SU-DHL-6 (cell line): ENCODE data around the gene MEF2D.
A peak's percentile ranks its signal among the peaks of the same experiment; 100 is the strongest.

Experiments
- H2AFZ ChIP-seq: fragments of 200-600 bp; sonication (generic); 2 replicates; pipeline ENCODE4 v1.6.1; 2014; ENCODE audit warnings: low read depth, mild to moderate bottlenecking, moderate library complexity, mixed read lengths, antibody characterized with exemption, low read length; ENCODE audit not compliant: severe bottlenecking
- H3F3A ChIP-seq: fragments of 200-600 bp; shearing (Covaris generic); 2 replicates; pipeline ENCODE4 v1.6.0; 2016; ENCODE audit warnings: antibody characterized with exemption, mild to moderate bottlenecking; ENCODE audit not compliant: insufficient read depth
- H3K27ac ChIP-seq: fragments of 200-600 bp; sonication (generic); 2 replicates; pipeline ENCODE4 v1.5.1; 2016; ENCODE audit warnings: low read depth, mild to moderate bottlenecking, low read length, moderate library complexity, mixed read lengths
- H3K27me3 ChIP-seq: fragments of 200-600 bp; sonication (generic), shearing (Covaris generic); 2 replicates; pipeline ENCODE4 v1.6.0; 2014; ENCODE audit warnings: mild to moderate bottlenecking, low read length
- H3K36me3 ChIP-seq: fragments of 200-600 bp; sonication (generic); 2 replicates; pipeline ENCODE4 v1.6.1; 2014; ENCODE audit warnings: mild to moderate bottlenecking, low read length, mixed read lengths
- H3K4me2 ChIP-seq: fragments of 300-600, 200-600 bp; shearing (Covaris generic), sonication (generic); 2 replicates; pipeline ENCODE4 v1.6.0; 2014; ENCODE audit warnings: low read length, low read depth, mild to moderate bottlenecking; ENCODE audit not compliant: poor library complexity, severe bottlenecking
- H3K4me3 ChIP-seq: fragments of 200-600 bp; sonication (generic); 2 replicates; pipeline ENCODE4 v1.5.1; 2014; ENCODE audit warnings: antibody characterized with exemption, low read length, mild to moderate bottlenecking, mixed read lengths; ENCODE audit not compliant: insufficient read depth, poor library complexity, severe bottlenecking
- H3K79me2 ChIP-seq: fragments of 200-600 bp; sonication (generic); 2 replicates; pipeline ENCODE4 v1.6.1; 2014; ENCODE audit warnings: mild to moderate bottlenecking, low read length, moderate library complexity; ENCODE audit not compliant: insufficient read depth
- H3K9ac ChIP-seq: fragments of 200-600 bp; sonication (generic); 2 replicates; pipeline ENCODE4 v1.7.0; 2014; ENCODE audit warnings: mild to moderate bottlenecking, low read length
- H3K9me2 ChIP-seq: fragments of 200-600 bp; sonication (generic); replicated peaks from 2 replicates; pipeline ENCODE4 v1.6.1; 2014; ENCODE audit warnings: low read length; ENCODE audit not compliant: insufficient read depth
- H3K9me3 ChIP-seq: fragments of 200-600 bp; sonication (generic); 2 replicates; pipeline ENCODE4 v1.6.1; 2014; ENCODE audit warnings: low read length, mixed read lengths; ENCODE audit not compliant: insufficient read depth
- H4K20me1 ChIP-seq: fragments of 200-600 bp; sonication (generic); 2 replicates; pipeline ENCODE4 v1.6.1; 2014; ENCODE audit warnings: low read depth, mild to moderate bottlenecking, antibody characterized with exemption, low read length, moderate library complexity, mixed read lengths
- EZH2phosphoT487 ChIP-seq: fragments of 200-600 bp; sonication (generic), shearing (Covaris generic); conservative IDR thresholded peaks from 2 replicates; pipeline ENCODE4 v1.6.1; 2018; ENCODE audit warnings: mild to moderate bottlenecking, antibody characterized with exemption, low read length, moderate library complexity, mixed read lengths
- TF ChIP-seq, protein P1 (sequence below): fragments of 200-600 bp; sonication (generic); IDR thresholded peaks from one replicate; pipeline ENCODE4 v1.5.1; 2017; ENCODE audit warnings: antibody characterized with exemption, mild to moderate bottlenecking, low read length, moderate library complexity; ENCODE audit not compliant: insufficient read depth, poor library complexity, severe bottlenecking

MEF2D gene

DNA sequence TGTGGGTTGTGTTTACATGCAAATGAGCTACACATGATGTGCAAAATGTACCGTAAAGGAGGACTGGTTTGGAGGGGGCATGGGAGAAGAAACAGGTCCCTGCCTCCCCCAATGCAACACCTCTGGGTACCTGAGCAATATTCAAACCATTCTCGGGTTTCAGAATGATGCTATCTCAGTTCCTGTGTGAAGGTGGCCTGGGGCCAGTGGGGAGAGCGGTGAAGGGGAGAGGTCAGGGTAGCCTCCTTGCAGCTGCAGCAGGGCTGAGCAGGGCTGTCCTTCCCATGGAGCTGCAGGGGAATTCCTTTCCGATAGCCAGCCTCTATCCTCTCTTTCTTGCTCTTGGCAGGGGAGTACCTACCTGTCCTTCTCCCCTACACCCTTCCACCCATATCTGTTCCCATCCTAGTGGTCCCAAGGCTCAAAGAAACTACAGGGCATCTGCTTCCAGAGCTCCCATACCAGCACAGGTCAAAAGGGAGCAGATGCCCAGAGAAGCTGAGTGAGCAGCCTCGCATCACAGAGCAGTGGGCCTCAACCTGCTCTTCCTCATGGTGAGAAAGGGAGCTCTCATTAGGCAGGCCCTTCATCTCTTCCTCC lies 11.9 kb downstream of the MEF2D start:
- peak overlapping the region; percentile 77 for H3K4me2 ChIP-seq
- TF ChIP-seq, protein P1, sequence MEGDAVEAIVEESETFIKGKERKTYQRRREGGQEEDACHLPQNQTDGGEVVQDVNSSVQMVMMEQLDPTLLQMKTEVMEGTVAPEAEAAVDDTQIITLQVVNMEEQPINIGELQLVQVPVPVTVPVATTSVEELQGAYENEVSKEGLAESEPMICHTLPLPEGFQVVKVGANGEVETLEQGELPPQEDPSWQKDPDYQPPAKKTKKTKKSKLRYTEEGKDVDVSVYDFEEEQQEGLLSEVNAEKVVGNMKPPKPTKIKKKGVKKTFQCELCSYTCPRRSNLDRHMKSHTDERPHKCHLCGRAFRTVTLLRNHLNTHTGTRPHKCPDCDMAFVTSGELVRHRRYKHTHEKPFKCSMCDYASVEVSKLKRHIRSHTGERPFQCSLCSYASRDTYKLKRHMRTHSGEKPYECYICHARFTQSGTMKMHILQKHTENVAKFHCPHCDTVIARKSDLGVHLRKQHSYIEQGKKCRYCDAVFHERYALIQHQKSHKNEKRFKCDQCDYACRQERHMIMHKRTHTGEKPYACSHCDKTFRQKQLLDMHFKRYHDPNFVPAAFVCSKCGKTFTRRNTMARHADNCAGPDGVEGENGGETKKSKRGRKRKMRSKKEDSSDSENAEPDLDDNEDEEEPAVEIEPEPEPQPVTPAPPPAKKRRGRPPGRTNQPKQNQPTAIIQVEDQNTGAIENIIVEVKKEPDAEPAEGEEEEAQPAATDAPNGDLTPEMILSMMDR, result no peak
- no peak for TF ChIP-seq EZH2phosphoT487

DNA sequence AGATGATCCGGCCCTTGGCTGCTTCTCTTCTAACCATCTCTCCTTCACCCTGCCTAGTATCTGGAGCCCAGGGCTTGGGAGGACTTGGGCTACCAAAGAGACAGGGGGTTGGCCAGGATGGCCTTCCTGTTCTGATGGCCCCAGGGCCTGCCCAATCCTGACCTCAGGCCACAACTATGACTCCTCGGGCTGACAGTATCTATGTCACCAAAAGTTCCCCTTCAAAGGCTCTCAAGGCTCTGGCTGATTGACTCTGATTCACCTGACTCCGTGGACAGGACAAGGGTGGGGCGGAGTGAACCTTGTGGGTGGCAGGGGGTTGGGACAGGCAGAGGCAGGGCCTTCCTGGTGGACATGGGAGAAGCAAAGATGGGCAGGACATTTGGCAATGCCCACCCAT lies 12.7 kb downstream of the MEF2D start:
- no peak overlapping the region for H2AFZ ChIP-seq
- H3K4me3 ChIP-seq, result no peak overlapping the region
- H3F3A ChIP-seq, result peaks cover 28% of the 10 kb centered on the region
- TF ChIP-seq, protein P1, result no peak
- no peak for TF ChIP-seq EZH2phosphoT487
- H3K36me3 ChIP-seq, result no peaks in the 10 kb centered on the region
- no peak overlapping the region for H3K9ac ChIP-seq
- H3K9me2 ChIP-seq, result no peaks in the 10 kb centered on the region
- H3K79me2 ChIP-seq, result peaks cover 86% of the 10 kb centered on the region
- H3K27ac ChIP-seq, result peak overlapping the region; percentile 98
- H3K27me3 ChIP-seq, result no peaks in the 10 kb centered on the region
- no peaks in the 10 kb centered on the region for H3K9me3 ChIP-seq
- H3K4me2 ChIP-seq, result no peak overlapping the region
- H4K20me1 ChIP-seq, result no peaks in the 10 kb centered on the region

More for the DNA sequence above, 11.9 kb downstream of the MEF2D start:
- Histone ChIP-seq H2AFZ (no peak overlapping the region), H4K20me1 (no peaks in the 10 kb centered on the region), H3K9me3 (no peaks in the 10 kb centered on the region), H3F3A (peaks cover 36% of the 10 kb centered on the region), H3K4me3 (no peak overlapping the region), H3K79me2 (peaks cover 91% of the 10 kb centered on the region), H3K27me3 (no peaks in the 10 kb centered on the region), H3K9ac (peak overlapping the region; percentile 66), H3K36me3 (no peaks in the 10 kb centered on the region), H3K27ac (peak overlapping the region; percentile 98), H3K9me2 (no peaks in the 10 kb centered on the region)

DNA sequence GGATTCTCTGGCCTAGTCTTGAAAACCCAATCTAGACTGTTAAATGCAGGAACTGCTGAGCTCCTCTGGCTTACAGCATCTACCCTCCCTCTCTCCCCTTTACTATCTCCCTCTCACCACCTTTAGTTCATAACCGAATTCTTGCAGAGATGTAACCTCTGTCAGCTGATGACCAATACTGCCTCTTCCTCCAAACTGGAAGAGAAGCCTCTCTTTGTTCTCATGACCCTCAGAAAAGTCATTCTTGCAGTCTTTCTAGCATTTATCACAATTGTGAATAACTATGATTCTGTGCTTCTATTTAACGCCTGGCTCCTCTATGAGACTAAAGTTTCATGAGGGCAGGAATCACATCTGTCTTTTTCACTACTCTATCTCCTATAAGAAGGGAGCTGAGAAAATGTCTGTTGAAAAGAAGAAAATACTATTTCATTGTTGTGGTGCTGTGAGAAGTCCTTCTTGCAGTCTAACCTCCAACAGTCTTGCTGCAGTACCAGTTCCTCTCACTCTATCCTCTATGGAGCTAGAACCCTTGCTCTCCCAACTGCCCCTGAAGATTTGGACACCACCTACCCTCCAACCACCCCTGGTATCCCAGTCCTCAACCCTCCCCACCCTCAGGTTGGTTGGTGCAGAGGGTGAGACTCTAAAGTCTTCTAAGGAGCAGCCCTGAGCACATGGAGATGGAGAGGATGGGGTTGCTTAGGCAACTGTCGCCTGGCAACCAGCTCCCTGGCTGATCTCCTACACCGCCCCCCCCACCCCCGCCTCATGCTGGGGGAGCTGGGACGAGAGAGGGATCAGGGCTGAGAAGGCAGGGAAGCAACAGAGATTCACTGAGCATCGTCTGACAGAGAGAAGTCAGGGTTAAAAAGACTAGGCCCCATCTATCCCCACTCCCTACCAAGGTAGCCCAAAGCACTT lies 13.9 kb downstream of the MEF2D start:
- TF ChIP-seq, protein P1, result no peak
- no peak for TF ChIP-seq EZH2phosphoT487
- Histone ChIP-seq H3F3A (peaks cover 25% of the 10 kb centered on the region), H3K9ac (no peak overlapping the region), H3K9me3 (no peaks in the 10 kb centered on the region), H3K4me3 (no peak overlapping the region), H2AFZ (no peak overlapping the region), H3K79me2 (peaks cover 81% of the 10 kb centered on the region), H3K27me3 (no peaks in the 10 kb centered on the region), H3K9me2 (no peaks in the 10 kb centered on the region), H3K27ac (peak overlapping the region; percentile 98; the same call in 1 of the 2 replicates), H4K20me1 (no peaks in the 10 kb centered on the region), H3K4me2 (no peak overlapping the region), H3K36me3 (no peaks in the 10 kb centered on the region)
